Mesodermal cell (in vitro differentiated cells): ENCODE results near the gene UQCC2.

Experiments
- H3K27ac ChIP-seq: 2 replicates; pipeline ENCODE4 v1.7.0; 2013; ENCODE audit warnings: mild to moderate bottlenecking, low read depth, low read length, moderate library complexity; ENCODE audit not compliant: severe bottlenecking
- H3K36me3 ChIP-seq: 2 replicates; pipeline ENCODE4 v1.7.1; 2013; ENCODE audit warnings: mild to moderate bottlenecking, low read length, moderate library complexity; ENCODE audit not compliant: control insufficient read depth, insufficient read depth
- H3K4me1 ChIP-seq: one replicate; pipeline ENCODE4 v1.7.1; 2013; ENCODE audit warnings: mild to moderate bottlenecking, low read length; ENCODE audit not compliant: insufficient read depth, control insufficient read depth, poor library complexity, severe bottlenecking
- H3K4me3 ChIP-seq: 2 replicates; pipeline ENCODE4 v1.7.0; 2013; ENCODE audit warnings: low read length, control low read depth, mild to moderate bottlenecking; ENCODE audit not compliant: insufficient read depth, poor library complexity, severe bottlenecking; ENCODE audit errors: extremely low read depth
- H3K9me3 ChIP-seq: 2 replicates; pipeline ENCODE4 v1.7.1; 2013; ENCODE audit warnings: mild to moderate bottlenecking, low read length, moderate library complexity; ENCODE audit not compliant: control insufficient read depth
- WGBS, 2 experiments: methylation state at CpG; one replicate each; pipeline ENCODE4 v1.1.5; 2013; ENCODE audit warnings: missing lambda C conversion rate in 2 of 2; ENCODE audit not compliant: insufficient coverage in 2 of 2; 5-methylcytosine and 5-hydroxymethylcytosine counted together

Gene UQCC2

DNA sequence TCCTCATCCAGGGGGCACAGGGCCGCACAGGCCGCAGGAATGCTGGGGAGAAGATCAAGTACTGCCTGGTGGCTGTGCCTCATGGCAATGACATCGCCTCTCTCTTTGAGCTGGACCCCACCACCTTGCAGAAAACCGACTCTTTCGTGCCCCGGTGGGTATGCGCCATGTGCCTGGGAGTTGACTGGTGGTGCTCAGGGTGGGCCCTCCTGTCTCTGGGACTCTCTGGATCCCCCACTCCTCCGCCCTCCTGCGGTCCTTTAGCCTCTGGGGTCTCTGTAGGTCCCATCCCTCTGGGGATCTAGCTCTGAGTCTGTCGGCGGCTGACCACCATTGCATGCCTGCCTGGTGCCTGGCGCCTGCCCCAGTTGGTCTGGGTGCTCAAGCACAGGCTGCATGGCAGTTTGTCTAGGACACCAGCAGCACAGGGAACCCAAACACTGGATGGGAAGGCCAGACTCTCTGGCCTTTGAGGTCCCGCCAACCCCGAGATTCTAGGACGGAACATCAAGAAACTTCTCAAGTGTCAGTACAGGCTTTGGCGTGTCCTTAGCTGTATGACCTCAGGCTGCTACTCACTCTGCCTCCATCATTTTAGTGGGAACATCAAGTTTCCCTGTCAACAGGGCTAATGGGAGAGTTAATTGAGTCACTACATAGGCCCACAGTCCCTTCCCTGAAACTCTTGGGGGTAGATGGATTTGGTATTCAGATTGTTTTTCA lies 47.6 kb downstream of the UQCC2 start:
- H3K9me3 ChIP-seq = no peaks in the 10 kb centered on the region
- WGBS, 2 experiments = 94 to 97% methylated on average over 13 to 16 of the region's 16 CpGs
- no peaks in the 10 kb centered on the region for H3K4me1 ChIP-seq
- no peaks in the 10 kb centered on the region for H3K36me3 ChIP-seq
- H3K4me3 ChIP-seq = no peak overlapping the region
- no peak overlapping the region for H3K27ac ChIP-seq

- Histone ChIP-seq H3K9me3 (no peaks in the 10 kb centered on the region), H3K27ac (no peak overlapping the region), H3K36me3 (no peaks in the 10 kb centered on the region), H3K4me1 (no peaks in the 10 kb centered on the region), H3K4me3 (no peak overlapping the region)
- 85 to 94% methylated on average over 4 of the region's 5 CpGs for WGBS, 2 experiments
Measured at GRCh38 chr6:33663028-33663427, 48.5 kb downstream of the UQCC2 start.

GRCh38 chr6:33662318-33662717 lies 49.2 kb downstream of the UQCC2 start:
- no peak overlapping the region for H3K4me3 ChIP-seq
- 93 to 95% methylated on average over 10 of the region's 11 CpGs for WGBS, 2 experiments
- H3K36me3 ChIP-seq = no peaks in the 10 kb centered on the region
- H3K9me3 ChIP-seq = no peaks in the 10 kb centered on the region
- H3K4me1 ChIP-seq = no peaks in the 10 kb centered on the region
- H3K27ac ChIP-seq = no peak overlapping the region

DNA sequence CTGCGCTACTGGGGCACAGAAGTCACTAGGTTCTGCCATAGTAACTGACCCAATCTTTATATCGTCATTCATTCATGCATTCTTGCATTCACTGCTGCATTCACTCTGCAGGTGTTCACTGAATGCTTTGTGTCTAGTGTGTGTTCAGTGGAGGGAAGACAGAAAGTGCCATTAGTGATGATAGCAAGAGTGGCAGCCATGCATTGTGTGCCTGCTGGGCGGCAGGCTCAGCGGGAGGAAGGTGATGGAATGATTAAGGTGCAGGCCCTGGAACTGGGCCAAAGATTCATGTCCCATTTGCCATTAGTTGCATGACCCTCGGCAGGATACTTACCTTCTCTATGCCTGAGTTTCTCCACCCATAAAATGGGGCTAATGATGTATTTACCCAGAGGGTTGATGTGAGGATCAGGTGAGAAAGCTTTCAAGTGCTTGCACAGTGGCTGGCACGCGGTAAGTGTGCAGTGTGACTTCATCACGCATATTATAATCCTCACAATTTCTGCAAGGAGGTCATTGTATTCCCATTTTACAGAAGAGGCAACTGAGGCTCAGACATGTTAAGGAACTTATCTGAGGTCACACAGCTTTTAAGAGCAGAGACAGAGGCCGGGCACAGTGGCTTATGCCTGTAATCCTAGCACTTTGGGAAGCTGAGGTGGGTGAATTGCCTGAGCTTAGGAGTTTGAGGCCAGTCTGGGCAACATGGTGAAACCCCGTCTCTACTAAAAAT lies 50.2 kb downstream of the UQCC2 start:
- Histone ChIP-seq H3K9me3 (no peaks in the 10 kb centered on the region), H3K27ac (no peak overlapping the region), H3K36me3 (no peaks in the 10 kb centered on the region), H3K4me1 (no peaks in the 10 kb centered on the region), H3K4me3 (no peak overlapping the region)
- WGBS, 2 experiments = 84 to 100% methylated on average over 2 to 7 of the region's 10 CpGs

- 91 to 94% methylated on average over 6 of the region's 6 CpGs for WGBS, 2 experiments
- H3K4me1 ChIP-seq = no peaks in the 10 kb centered on the region
- H3K36me3 ChIP-seq = no peaks in the 10 kb centered on the region
- no peaks in the 10 kb centered on the region for H3K9me3 ChIP-seq
- no peak overlapping the region for H3K27ac ChIP-seq
- H3K4me3 ChIP-seq = no peak overlapping the region
Measured at GRCh38 chr6:33659986-33660385, 51.5 kb downstream of the UQCC2 start.

DNA sequence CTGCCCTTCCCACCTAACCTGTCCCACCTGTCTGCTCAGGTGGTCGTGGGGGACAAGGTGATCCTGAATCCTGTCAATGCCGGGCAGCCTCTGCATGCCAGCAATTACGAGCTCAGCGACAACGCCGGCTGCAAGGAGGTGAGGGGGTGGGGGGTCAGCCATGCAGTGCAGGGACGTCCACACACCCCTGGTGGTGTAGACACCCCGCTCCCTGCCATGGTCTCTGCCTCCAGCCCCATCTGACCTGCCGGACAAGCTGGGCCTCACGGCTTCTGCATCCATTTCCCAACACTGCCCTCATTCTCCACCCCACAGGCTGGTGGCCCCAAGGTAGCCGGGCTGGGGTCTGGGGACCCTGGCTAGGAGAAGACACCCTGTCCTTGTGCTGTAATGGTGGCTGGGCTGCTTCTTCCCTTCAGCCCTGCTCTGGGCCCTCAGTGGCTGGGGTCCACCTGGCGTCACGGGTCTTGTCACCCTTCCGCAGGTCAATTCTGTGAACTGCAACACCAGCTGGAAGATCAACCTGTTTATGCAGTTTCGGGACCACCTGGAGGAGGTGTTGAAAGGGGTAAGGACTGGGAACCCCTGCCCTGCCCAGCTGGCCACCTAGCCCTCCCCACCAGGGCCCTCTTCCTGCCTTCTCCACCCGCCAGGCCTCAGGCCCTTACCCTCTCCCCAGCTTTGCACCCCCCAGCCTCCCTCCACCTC lies 52.4 kb downstream of the UQCC2 start:
- no peak overlapping the region for H3K4me3 ChIP-seq
- no peaks in the 10 kb centered on the region for H3K4me1 ChIP-seq
- WGBS, 2 experiments = 93 to 96% methylated on average over 12 to 13 of the region's 16 CpGs
- no peaks in the 10 kb centered on the region for H3K36me3 ChIP-seq
- no peaks in the 10 kb centered on the region for H3K9me3 ChIP-seq
- H3K27ac ChIP-seq = no peak overlapping the region

DNA sequence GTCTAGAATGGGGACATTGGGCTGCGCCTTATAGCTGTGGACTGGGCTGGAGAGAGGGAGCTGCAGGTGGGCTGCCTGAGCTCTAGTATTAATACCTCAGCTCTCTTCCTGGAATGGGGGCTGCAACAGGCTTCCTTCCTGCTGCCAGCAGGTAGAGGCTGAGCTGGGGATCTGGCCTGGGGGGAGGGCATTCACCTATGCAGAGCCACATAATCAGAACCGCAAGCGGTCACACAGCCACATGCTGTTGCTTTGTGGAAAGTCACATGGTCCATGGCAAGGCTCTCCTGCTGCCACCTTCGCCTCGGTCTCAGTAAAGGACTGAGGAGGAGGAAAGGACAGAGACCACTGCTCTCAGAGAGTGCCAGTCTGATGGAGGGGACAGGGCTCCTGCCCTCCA lies 54.7 kb downstream of the UQCC2 start:
- Histone ChIP-seq H3K4me3 (no peak overlapping the region), H3K27ac (no peak overlapping the region), H3K36me3 (no peaks in the 10 kb centered on the region), H3K9me3 (no peaks in the 10 kb centered on the region), H3K4me1 (no peaks in the 10 kb centered on the region)
- 68 to 83% methylated on average over 4 to 5 of the region's 5 CpGs for WGBS, 2 experiments

DNA sequence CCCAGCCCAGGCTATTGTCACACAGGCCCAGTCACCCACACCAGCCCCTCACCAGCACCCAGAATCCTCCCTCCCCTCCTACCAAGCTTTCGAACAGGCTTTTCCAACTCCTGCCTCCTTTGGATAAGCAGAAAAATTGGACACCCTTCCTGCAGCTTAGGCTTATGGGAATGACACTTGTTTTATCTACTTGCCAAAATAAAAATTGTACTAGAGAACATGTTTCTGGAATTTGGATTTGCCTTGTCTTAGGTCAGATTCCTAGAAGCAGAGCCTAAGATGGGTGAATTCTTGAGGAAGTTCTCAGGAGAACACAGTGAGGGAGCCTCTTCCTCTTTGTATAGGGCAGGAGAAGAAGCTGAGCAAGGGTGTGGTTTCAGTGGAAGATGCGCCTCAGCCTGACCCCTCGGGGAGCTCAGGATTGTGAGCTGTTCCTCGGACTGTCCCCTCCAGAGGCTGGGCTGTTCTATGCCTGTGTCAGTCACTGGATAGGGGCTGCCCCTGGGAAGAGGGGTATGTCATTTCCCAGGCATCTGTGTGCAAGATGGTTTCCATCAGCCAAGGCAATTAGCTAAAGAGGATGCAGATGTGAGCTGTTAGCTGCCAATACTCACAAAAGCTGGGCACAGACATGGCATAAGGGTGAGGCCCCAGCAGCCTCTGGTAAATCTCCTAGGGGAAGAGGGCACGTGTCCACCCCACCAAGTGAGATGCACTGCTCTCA lies 56.5 kb downstream of the UQCC2 start:
- 79 to 82% methylated on average over 3 to 4 of the region's 5 CpGs for WGBS, 2 experiments
- Histone ChIP-seq H3K36me3 (no peaks in the 10 kb centered on the region), H3K4me3 (no peak overlapping the region), H3K4me1 (no peaks in the 10 kb centered on the region), H3K27ac (no peak overlapping the region), H3K9me3 (no peaks in the 10 kb centered on the region)

GRCh38 chr6:33652002-33652401 lies 59.5 kb downstream of the UQCC2 start:
- H3K4me1 ChIP-seq = no peaks in the 10 kb centered on the region
- no peak overlapping the region for H3K27ac ChIP-seq
- WGBS, 2 experiments = 95 to 100% methylated on average over 1 of the region's 5 CpGs
- H3K9me3 ChIP-seq = no peaks in the 10 kb centered on the region
- H3K36me3 ChIP-seq = no peaks in the 10 kb centered on the region
- no peak overlapping the region for H3K4me3 ChIP-seq

DNA sequence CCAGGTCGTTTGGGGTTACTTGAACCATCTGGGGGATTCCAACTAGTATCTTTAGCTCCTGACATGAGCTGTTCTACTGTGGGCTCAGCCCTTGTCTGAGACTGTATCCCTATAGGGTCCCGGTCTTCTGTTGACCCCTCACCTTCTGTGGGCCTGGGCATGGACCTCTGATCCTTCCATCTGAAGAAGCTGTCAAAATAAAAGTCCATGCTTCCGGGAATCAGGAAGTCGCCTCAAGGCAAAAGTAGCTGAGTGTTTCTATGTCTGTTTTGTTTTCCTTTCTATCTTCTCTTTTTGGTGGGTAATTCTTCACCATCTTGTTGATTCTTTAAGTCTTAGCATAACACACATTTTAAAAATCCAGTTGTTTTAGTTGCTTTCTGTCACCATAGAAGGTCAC lies 60.1 kb downstream of the UQCC2 start:
- H3K4me3 ChIP-seq = no peak overlapping the region
- 85 to 86% methylated on average over 2 to 3 of the region's 4 CpGs for WGBS, 2 experiments
- H3K9me3 ChIP-seq = no peaks in the 10 kb centered on the region
- no peak overlapping the region for H3K27ac ChIP-seq
- H3K4me1 ChIP-seq = no peaks in the 10 kb centered on the region
- no peaks in the 10 kb centered on the region for H3K36me3 ChIP-seq
